DND-41 (cell line): ENCODE data around the gene CRHR2.

ENCODE experiments used
- ATAC-seq: fragments of 200-7000 bp; cut with Tn5 transposase; 3 replicates; pipeline ENCODE4 v1.9.1; 2021; ENCODE audit warnings: low read depth; ENCODE audit not compliant: insufficient read depth
- DNase-seq: peaks from one replicate; pipeline ENCODE4 v3.0.0-alpha.2; 2020
- H2AFZ ChIP-seq: 2 replicates; pipeline ENCODE4 v1.6.0; 2012; ENCODE audit warnings: low read depth, low read length
- H3K27ac ChIP-seq: 2 replicates; pipeline ENCODE4 v1.5.1; 2012; ENCODE audit warnings: low read length, inconsistent platforms
- H3K27me3 ChIP-seq: fragments of 200-600 bp; sonication (generic); 2 replicates; pipeline ENCODE4 v1.6.0; 2012; ENCODE audit warnings: low read length, mild to moderate bottlenecking, inconsistent platforms; ENCODE audit not compliant: insufficient read depth, poor library complexity
- H3K36me3 ChIP-seq: 2 replicates; pipeline ENCODE4 v1.5.1; 2012; ENCODE audit warnings: low read length, inconsistent platforms; ENCODE audit not compliant: insufficient read depth
- H3K4me1 ChIP-seq: 2 replicates; pipeline ENCODE4 v1.5.1; 2012; ENCODE audit warnings: mild to moderate bottlenecking, low read length; ENCODE audit not compliant: insufficient read depth
- H3K4me2 ChIP-seq: 2 replicates; pipeline ENCODE4 v1.6.0; 2012; ENCODE audit warnings: mild to moderate bottlenecking, moderate library complexity, low read length, inconsistent platforms; ENCODE audit not compliant: insufficient read depth
- H3K4me3 ChIP-seq, 2 experiments: fragments of 200-600 bp in 1 of 2; shearing (Covaris generic) in 1 of 2; 2 replicates each; pipeline ENCODE4 v1.5.1; 2012 to 2016; ENCODE audit warnings: inconsistent platforms in 2 of 2, low read length in 2 of 2, mild to moderate bottlenecking in 2 of 2, low read depth in 1 of 2, moderate library complexity in 1 of 2
- H3K79me2 ChIP-seq: 2 replicates; pipeline ENCODE4 v1.6.0; 2012; ENCODE audit warnings: low read length, inconsistent platforms; ENCODE audit not compliant: insufficient read depth
- H3K9ac ChIP-seq: 2 replicates; pipeline ENCODE4 v1.6.0; 2012; ENCODE audit warnings: low read depth, mild to moderate bottlenecking, inconsistent platforms, low read length, moderate library complexity
- H3K9me3 ChIP-seq: 2 replicates; pipeline ENCODE4 v1.5.1; 2012; ENCODE audit warnings: low read length, moderate library complexity, mild to moderate bottlenecking, inconsistent platforms; ENCODE audit not compliant: insufficient read depth, severe bottlenecking
- H4K20me1 ChIP-seq: 2 replicates; pipeline ENCODE4 v1.6.0; 2012; ENCODE audit warnings: low read length; ENCODE audit not compliant: insufficient read depth
- CTCF ChIP-seq: IDR thresholded peaks from 2 replicates; pipeline ENCODE4 v1.5.1; 2012; ENCODE audit warnings: borderline replicate concordance, low read length, moderate library complexity, mild to moderate bottlenecking; ENCODE audit not compliant: poor library complexity, severe bottlenecking; ENCODE audit errors: extremely low read depth
- EZH2 ChIP-seq: IDR thresholded peaks from 3 replicates; pipeline ENCODE4 v1.6.1; 2012; ENCODE audit warnings: borderline replicate concordance, low read depth, mild to moderate bottlenecking, moderate library complexity, low read length, inconsistent platforms; ENCODE audit not compliant: severe bottlenecking

CRHR2 gene

GRCh38 chr7:30664184-30664885 is 17.9 kb downstream of the CRHR2 start:
- Histone ChIP-seq H3K27ac (no peak overlapping the region), H3K4me2 (no peak overlapping the region), H4K20me1 (no peaks in the 10 kb centered on the region), H3K4me3 (no peak overlapping the region), H3K79me2 (no peaks in the 10 kb centered on the region), H3K4me1 (no peaks in the 10 kb centered on the region), H2AFZ (no peak overlapping the region), H3K36me3 (no peaks in the 10 kb centered on the region), H3K9me3 (no peaks in the 10 kb centered on the region), H3K9ac (no peak overlapping the region), H3K27me3 (no peaks in the 10 kb centered on the region)
- ATAC-seq (no peak), DNase-seq (no peak)
- TF ChIP-seq EZH2 (no peak), CTCF (no peak)

GRCh38 chr7:30663414-30663813 is 18.8 kb downstream of the CRHR2 start:
- no peak for ATAC-seq
- no peaks in the 10 kb centered on the region for H3K27me3 ChIP-seq
- TF ChIP-seq CTCF (no peak), EZH2 (no peak)

GRCh38 chr7:30662431-30662939 is 19.8 kb downstream of the CRHR2 start:
- no peak for DNase-seq
- Histone ChIP-seq H3K9me3 (no peaks in the 10 kb centered on the region), H4K20me1 (no peaks in the 10 kb centered on the region), H3K4me2 (no peak overlapping the region), H3K4me3 (no peak overlapping the region), H3K79me2 (no peaks in the 10 kb centered on the region), H3K36me3 (no peaks in the 10 kb centered on the region), H3K4me1 (no peaks in the 10 kb centered on the region), H3K27me3 (no peaks in the 10 kb centered on the region), H3K9ac (no peak overlapping the region), H3K27ac (no peak overlapping the region), H2AFZ (no peak overlapping the region)
- no peak for ATAC-seq
- TF ChIP-seq EZH2: no peak
- TF ChIP-seq CTCF: no peak

More at GRCh38 chr7:30663414-30663813, 18.8 kb downstream of the CRHR2 start:
- no peaks in the 10 kb centered on the region for H3K36me3 ChIP-seq
- no peaks in the 10 kb centered on the region for H3K4me1 ChIP-seq
- H3K27ac ChIP-seq: no peak overlapping the region
- no peaks in the 10 kb centered on the region for H3K9me3 ChIP-seq
- no peaks in the 10 kb centered on the region for H3K79me2 ChIP-seq
- no peaks in the 10 kb centered on the region for H4K20me1 ChIP-seq
- H3K4me2 ChIP-seq: no peak overlapping the region
- no peak for DNase-seq
- H2AFZ ChIP-seq: no peak overlapping the region
- no peak overlapping the region for H3K4me3 ChIP-seq
- H3K9ac ChIP-seq: no peak overlapping the region

- H3K4me2 ChIP-seq: no peak overlapping the region
- H2AFZ ChIP-seq: no peak overlapping the region
- TF ChIP-seq EZH2 (no peak), CTCF (no peak)
- H3K9me3 ChIP-seq: no peaks in the 10 kb centered on the region
- no peak for DNase-seq
- no peaks in the 10 kb centered on the region for H3K36me3 ChIP-seq
- H3K4me1 ChIP-seq: no peaks in the 10 kb centered on the region
- H4K20me1 ChIP-seq: no peaks in the 10 kb centered on the region
- no peak overlapping the region for H3K27ac ChIP-seq
- no peaks in the 10 kb centered on the region for H3K79me2 ChIP-seq
- no peak for ATAC-seq
- H3K27me3 ChIP-seq: no peaks in the 10 kb centered on the region
- no peak overlapping the region for H3K4me3 ChIP-seq
- H3K9ac ChIP-seq: no peak overlapping the region
Measured at GRCh38 chr7:30661926-30662325, 20.3 kb downstream of the CRHR2 start.
